GM18520 (cell line): ENCODE results near the gene PNLDC1.
"Not testable (repeated sequence)": the region's sequence is repeated elsewhere in the genome, so short reads cannot be mapped to it uniquely, and the experiment has no call there.

Experiments used
- ATAC-seq: cut with Tn5 transposase; IDR thresholded peaks from one replicate; pipeline ENCODE4 v1.9.1; 2021; ENCODE audit not compliant: unreplicated experiment

PNLDC1 gene

DNA sequence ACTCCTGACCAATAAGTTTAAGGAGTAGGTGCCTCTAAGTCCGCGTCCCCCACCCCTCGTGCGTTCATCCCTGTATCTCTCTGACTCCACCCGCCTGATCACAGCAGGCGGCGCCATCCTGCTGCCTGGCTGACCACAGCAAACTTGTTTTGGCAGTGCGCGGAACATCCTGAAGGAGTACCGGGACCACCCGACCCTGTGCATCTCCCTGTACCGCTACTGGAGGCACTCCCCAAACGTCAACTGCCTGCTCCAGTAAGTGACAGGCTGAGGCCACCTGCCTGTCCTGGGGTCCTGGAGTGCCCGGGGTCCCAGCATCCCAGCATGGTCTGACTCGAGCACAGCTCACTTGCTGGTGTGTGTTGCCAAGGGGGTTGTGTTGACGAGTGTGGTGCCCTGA, 19.0 kb downstream of the PNLDC1 start:
- ATAC-seq: no peak

DNA sequence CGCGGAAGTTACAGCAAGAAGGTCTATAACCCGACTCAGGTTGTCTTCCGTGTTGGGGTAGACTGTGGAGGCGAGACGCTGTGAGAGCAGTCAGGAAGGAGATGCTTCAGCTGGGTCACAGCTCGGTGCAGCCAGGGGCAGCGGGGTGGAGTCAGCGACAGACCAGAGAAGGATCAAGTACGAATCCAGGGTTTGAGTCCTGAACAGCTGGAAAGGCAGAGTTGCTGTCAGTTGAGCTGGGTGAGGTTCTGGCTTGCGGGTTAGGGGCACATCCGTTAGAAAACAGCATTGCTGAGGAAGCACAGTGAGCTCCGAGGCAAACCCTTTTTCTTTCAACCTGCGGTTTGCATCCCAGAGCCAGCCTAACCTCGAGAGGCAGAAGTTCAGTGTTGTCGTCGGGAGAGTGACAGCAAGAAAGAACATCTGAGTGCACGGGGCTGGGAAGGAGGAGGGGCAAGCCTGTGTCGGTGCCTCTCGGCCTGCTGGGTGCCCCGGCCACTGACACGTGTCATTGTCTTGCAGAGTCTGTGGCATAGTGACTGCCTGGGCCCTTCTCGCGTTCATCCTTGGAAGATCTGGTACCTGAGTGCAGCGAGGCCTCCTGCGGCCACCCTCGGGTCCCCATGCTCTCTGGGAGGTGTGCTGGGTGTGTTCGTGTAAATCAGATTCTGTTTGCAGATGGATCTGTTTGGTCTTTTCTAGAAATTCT, 20.0 kb downstream of the PNLDC1 start:
- ATAC-seq: no peak

DNA sequence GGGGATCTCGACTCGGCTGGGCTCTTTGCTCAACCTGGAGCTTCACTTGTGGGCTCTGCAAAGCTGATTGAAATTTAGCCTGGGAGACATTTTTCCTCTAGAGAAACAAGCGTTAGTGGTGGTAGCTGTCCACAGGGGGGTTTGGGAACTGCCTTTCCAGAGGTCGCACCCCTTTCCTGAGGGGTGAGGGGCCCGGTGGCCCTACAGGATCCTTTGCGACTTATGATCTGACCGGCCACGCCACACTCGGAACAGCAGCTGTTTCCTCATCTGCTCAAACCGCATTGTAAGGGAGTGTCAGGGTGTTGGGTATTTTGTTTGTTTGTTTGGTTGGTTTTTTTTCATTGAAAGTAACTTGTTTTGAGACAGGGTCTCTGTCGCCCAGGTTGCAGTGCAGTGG, 21.0 kb downstream of the PNLDC1 start:
- ATAC-seq: no peak

DNA sequence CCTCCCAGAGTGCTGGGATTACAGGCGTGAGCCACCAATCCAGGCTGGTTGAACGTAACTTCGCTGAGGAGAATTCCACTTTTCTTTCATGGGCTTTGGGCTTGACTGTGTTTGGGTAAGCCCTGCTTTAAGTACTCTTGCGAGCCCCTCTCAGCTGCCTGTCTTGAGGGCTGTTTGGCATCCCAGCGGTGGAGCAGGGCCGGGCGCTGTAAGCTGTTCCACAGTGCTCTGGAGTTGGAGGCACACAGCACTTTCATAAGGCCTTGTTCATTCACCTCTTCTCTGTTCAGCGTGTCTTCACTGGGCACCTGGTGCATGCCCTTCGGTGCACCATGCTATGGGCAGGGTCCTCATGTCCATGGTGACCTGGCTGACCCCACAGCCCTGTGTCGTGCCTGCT, 21.6 kb downstream of the PNLDC1 start:
- ATAC-seq: no peak

DNA sequence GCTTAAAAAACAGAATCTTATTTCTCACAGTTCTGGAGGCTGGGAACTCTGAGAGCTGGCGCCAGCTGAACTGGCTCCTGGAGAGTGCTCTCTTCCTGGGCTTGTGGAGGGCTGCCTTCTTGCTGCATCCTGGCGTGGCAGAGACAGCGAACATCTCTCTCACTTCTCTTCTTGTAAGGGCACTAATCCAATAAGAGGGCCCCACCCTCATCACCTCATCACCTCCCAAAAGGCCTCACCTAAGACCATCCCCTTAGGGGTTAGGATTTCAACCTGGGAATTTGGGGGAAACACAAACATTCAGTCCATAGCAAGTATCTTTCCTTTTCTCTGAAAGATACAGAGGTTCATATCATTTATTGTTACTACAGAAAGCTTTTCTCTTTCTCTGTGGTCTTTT, 23.9 kb downstream of the PNLDC1 start:
- no peak for ATAC-seq

DNA sequence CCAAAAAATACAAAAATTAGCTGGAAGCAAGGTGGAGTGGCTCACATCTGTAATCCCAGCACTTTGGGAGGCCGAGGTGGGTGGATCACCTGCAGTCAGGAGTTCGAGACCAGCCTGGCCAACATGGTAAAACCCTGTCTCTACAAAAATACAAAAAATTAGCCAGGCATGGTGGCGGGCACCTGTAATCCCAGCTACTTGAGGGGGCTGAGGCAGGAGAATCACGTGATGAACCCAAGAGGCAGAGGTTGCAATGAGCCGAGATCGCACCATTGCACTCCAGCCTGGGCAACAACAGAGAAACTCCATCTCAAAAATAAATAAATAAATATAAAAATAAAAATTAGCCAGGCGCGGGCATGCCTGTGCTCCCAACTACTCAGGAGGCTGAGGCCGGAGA, 24.6 kb downstream of the PNLDC1 start:
- ATAC-seq: not testable (repeated sequence)

DNA sequence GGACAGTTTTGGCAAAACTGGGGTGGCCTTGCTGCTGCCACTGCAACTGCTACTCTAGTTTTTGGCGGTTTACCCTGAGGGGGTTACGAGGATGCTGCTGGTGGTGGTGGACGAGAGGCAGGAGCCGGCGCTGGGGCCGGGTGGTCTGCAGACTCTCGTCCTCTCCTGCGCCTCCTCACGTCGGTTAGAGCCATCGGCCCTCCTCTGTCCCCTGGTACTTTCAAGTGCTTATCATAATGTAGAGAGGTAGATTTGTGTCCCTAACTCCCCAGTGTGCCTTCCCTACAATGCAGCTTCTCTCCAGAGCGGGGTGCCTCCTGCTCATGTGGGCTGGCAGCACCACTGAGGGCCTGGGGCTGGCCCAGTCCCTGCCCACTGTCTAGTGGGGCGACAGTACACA, 25.9 kb downstream of the PNLDC1 start:
- ATAC-seq: no peak

DNA sequence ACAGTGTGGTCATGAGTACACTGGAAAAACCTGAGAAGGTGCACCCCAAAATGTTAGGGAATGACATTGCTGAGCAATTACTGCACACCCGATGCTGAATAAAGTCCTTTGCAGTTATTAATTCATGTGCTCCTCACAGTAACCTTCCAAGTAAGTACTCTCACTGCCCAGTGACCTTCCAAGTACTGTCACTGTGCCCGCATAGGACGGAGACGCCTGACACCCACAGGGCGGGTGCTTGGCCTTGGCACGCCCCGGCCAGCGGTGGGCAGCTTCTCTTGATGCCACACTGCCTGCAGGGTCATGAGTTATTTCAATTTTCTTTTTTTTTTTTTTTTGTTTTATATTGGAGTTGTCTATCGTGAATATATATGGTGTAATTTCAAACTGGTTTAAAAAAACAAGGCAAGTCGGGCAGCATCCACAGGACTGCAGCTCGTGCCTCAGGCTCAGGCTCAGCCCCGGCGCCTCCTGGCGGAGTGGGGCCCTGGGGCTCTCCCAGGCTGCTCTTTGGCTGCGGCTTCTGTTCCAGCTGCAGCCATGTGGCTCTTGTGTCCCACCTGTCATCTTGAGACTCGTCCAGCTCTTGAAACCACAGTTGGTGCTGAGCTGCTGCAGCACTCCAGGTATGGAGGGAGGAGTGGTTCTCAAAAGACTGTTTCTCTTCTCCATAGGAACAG, 27.0 kb downstream of the PNLDC1 start:
- ATAC-seq: no peak

DNA sequence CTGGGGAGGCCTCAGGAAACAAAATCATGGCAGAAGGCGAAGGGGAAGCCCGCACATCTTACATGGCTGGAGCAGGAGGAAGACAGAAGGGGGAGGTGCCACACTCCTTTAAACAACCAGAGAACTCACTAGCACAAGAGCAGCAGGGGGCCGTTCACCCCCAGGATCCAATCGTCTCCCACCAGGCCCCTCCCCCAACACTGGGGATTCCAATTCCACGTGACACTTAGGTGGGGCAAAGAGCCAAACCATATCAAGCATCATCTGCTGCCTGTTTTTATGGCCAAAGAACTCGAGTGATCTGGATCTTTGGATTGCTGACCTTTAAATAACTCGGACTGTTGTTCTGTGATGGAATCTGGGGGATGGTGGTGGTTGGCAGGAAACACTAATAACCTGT, 28.0 kb downstream of the PNLDC1 start:
- no peak for ATAC-seq

DNA sequence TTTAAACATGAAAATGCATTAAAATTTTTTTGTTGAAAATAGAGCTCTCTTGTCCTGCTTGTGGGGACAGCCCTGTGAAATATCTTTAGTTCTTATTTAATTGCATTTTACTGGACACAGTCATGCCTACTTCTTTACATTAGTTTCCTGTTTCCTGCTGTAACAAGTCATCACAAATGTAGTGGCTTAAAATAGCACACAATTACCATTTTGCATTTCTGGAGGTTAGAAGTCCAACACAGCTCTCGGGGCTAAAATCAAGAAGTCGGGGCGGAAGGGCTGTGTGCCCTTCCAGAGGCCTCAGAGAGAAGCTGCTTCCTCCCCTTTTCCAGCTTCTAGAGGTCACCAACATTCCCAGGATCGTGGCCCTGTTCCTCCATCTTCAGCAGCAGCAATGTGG, 29.4 kb downstream of the PNLDC1 start:
- no peak for ATAC-seq

DNA sequence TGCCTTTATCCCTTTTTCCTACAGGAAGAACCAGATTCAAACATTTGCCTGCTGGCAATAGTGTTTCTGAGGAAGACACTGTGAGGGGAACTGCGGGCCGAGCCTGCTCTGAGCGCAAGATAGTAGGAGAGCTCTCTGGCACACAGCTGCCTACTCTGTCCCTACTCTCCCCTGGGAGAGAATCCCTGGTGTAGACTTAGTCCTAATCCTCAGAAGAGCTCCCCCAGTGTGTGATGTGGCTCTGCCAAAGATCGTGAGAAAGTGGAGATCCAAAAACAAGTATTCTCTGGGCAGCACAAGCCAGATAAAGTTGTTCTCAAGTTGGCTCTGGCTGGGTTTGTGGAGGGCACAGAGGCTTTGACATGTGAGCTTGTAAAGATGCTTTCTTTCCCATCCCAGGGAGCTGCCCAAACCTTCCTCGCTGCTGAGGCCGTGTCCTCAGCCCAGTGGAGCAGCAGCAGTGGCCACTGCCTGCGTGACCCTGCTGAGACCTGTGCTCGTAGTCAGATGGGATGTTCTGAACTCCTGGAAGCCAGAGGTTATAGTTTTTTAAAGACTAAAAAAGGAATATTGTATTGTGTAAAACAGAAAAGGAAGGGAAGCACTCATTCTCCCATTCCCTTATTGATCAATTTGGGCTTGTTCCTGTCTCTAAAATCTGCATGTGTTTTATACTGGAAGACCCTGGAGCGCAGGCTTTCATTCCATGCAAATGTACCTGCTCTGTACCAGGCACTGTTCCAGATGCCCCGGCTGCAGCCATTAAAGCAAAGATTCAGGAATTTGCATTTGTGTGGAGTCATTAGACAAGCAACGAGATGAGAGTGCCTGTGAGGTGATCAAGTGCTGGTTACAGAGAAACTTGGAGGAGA, 30.7 kb downstream of the PNLDC1 start:
- no peak for ATAC-seq

DNA sequence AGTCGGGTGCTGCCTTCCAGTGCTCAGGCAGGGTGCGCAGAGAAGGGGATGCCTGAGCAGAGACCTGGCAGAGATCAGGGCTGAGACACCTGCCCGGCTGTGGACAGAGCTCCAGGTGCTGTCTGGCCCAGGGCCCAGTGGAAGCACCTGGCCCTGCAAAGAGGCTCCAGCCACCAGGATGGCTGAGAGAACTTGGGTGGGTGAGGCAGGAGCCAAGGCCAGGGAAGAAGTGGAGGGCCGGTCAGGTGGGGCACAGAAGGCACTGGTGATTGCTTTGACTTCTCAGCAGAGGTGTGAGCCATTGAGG, 31.2 kb downstream of the PNLDC1 start:
- ATAC-seq: no peak

DNA sequence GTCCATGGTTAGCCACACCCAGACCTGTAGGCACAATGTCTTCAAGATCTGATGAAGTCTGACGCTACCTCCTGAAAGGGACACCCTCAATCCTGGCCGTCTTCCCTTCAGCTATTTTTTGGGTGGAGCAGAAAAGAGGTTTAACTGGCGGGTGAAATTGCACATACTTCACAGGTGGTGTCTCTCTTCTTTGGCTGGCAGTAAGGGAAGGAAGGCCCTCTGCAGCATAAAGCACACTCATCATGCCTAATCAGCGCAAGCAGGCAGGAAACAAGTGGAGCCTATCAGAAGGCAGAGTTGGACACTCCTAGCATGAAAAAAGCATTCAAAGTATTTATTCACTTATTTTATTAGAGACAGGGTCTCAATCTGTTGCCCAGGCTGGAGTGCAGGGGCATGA, 32.9 kb downstream of the PNLDC1 start:
- ATAC-seq: no peak

DNA sequence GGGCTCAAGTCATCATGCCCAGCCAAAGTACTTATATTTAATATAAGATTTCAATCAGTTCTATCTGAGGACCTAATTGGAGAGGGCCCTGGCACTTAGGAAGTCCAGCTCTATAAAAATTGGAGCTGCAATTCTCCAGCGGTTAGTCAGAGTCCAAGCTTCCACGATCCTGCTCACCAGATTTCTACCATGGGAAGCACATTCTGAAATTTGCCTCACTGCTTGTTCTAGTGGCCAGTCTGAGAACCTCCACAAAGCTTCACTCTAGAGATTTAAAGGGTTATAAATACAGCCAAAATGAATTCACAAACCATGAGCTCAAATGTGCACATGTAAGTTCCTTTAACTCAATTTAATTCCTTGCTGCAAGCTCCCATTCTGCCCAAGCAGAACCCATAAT, 33.5 kb downstream of the PNLDC1 start:
- no peak for ATAC-seq

DNA sequence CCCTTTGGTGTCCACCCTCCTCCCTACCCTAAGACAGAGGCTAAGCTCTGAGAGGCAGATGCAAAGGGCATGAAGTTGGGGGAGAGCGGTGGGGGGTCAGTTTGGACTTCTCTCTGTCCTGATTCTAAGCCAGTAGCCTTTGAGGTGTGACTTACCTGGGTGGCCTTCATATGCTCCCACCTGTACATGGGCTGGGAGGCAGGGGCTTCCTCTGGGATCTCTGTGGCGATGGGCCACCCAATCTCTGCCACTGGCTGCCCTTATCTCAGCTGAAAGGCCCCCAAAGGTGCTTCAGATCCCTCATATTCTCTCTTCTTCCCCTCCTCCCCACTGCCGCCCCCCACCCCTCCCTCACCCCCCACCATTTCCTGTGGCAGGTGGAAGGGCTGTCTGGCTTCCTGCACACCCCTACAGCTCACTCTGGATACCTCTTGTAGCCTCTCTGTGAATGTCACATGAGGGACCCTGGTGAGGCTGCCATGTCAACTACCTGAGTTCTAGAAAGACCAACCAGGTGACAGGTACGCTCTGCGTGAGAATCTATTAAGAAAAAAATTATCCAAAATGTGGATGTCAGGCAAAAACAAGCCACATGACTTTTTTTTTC, 34.0 kb downstream of the PNLDC1 start:
- ATAC-seq: no peak

DNA sequence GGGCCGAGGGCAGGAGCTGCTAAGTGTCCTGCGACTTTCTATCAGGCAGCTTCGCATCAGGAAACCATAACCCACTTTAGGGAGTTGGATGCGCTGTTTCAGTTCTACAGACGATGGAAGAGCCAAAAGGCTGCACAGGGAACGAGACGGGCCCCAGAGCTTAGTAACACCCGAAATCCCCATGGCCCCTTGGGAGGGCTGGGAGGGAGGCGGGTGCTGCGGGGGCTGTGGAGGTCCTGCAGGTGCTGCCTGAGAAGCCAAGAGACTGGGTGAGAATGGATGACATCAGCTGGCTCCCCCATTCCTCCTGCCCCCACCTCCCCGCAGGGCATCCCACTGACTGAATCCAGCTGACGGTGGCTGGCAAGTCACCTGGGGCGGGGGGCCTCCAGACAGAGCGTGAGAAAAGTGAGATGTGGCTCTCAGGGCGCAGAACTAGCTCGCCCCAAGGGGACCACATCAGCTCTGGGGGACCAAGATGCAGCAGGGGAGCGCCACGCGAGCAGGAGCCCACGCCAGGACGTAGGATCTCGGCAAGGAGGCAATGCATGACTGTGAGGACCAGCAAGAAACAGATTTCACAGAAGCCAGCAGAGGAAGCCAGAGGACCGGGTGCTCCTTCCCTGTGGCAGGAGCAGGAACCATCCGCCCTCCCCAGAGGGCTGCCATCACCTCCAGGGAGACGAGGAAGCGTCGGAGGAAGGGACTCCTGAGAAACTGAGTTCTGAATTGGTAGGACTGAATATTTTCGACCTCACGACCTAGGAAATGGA, 36.8 kb downstream of the PNLDC1 start:
- ATAC-seq: no peak

DNA sequence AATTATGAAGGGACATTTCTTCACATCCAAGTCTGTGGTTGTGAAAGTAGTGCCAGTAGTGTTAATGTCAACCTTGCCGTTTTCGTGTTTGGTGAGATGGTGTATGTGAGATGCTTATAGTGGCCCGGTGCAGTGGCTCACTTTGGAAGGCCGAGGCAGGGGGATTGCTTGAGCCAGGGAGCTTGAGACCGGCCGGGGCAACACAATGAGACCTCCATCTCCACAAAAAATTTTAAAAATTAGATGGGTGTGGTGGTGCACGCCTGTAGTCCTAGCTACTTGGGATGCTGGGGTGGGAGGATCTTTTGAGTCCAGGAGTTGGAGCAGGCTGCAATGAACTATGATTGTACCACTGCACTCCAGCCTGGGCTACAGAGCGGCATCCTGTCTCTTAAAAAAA, 37.4 kb downstream of the PNLDC1 start:
- no peak for ATAC-seq

DNA sequence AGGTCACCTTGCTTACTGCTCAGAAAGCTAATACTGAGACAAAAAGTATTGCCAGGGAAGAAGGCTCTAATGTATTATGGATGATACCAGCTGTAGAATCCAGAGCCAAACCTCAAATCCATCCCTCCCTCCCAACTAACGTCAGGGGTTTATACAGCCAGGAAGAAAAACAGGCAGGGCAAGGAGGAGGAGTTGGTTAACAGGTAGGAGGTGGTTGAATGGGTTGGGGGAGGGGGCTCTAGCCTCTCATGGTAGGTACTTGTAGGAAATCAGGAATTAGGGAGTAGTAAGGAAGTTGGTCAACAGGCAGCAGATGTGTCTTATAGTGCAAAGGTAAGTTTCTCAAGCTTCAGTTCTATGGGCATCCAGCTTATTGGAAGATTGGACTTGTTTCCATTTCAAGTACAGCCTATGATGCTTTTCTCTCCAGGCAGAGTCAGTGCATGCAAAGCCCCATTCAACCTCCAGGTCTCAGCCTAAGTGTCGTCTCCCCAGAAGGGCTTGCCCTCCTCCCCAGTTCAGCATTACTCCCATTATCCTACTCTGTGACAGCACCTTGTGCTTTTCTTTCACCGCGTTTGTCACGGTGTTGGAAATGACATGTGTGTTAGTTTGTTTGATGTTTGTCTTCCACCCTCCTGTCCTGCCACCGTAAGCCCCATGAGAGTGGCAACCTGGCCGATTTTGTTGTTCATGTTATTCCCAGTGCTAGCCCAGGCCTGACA, 38.1 kb downstream of the PNLDC1 start:
- ATAC-seq: no peak

DNA sequence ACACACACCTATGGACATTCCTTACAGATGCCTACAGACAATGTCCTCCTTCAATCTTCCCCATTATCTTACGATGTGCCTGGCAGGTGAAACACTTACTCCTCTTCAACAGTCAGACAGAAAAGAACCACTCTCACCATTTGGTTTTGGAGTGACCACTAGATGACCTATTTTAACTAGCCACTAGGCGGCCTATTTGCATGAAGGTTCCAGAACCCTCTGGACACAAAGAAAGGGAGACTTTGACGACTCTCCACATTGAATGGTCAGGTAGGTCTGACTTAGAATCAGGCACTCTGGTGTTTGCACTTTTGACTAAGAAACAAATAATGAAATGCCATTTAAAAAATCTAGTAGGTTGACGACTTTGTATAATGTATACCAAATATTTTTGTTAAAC, 42.0 kb downstream of the PNLDC1 start:
- no peak for ATAC-seq
